IPS DF 6.9 (cell line): Measurements from ENCODE around the gene KIAA0232.
"Not testable (repeated sequence)": the region's sequence is repeated elsewhere in the genome, so short reads cannot be mapped to it uniquely, and the experiment has no call there.

ENCODE experiments used
- DNase-seq: peaks from one replicate; pipeline ENCODE4 v3.0.0-alpha.2; 2013; ENCODE audit warnings: low read depth, low spot score
- H3K27ac ChIP-seq: one replicate; pipeline ENCODE4 v1.5.1; 2013; ENCODE audit warnings: low read length, control low read depth
- H3K27me3 ChIP-seq: 2 replicates; pipeline ENCODE4 v1.6.1; 2013; ENCODE audit warnings: mild to moderate bottlenecking, low read length; ENCODE audit not compliant: control insufficient read depth, insufficient read depth
- H3K36me3 ChIP-seq: 2 replicates; pipeline ENCODE4 v1.6.1; 2013; ENCODE audit warnings: low read length; ENCODE audit not compliant: control insufficient read depth, insufficient read depth
- H3K4me1 ChIP-seq: 2 replicates; pipeline ENCODE4 v1.6.1; 2013; ENCODE audit warnings: low read length; ENCODE audit not compliant: control insufficient read depth, insufficient read depth
- H3K4me3 ChIP-seq: 2 replicates; pipeline ENCODE4 v1.5.1; 2013; ENCODE audit warnings: mild to moderate bottlenecking, low read length
- H3K9me3 ChIP-seq: 2 replicates; pipeline ENCODE4 v1.6.1; 2013; ENCODE audit warnings: low read length, inconsistent platforms; ENCODE audit not compliant: control insufficient read depth, insufficient read depth
- WGBS: extraction: QIAGEN DNeasy Blood & Tissue Kit; methylation state at CpG from one replicate; pipeline ENCODE4 v1.1.7; 2013; ENCODE audit warnings: mixed read lengths, missing lambda C conversion rate; ENCODE audit not compliant: insufficient read length, insufficient coverage; 5-methylcytosine and 5-hydroxymethylcytosine counted together

KIAA0232 gene

DNA sequence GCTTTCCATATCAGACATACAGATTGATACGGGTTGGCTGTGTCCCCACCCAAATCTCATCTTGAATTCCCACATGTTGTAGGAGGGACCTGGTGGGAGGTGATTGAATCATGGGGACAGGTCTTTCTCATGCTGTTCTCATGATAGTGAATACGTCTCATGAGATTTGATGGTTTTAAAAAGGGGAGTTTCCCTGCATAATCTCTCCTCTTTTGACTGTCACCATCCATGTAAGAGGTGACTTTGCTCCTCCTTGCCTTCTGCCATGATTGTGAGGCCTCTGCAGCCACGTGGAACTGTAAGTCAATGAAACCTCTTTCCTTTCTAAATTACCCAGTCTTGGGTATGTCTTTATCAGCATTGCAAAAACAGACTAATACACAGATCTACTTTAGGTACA is 9.3 kb downstream of the KIAA0232 start:
- DNase-seq, H3K27me3 ChIP-seq, H3K4me3 ChIP-seq, H3K9me3 ChIP-seq, H3K36me3 ChIP-seq, H3K27ac ChIP-seq, H3K4me1 ChIP-seq: not testable (repeated sequence)
- no CpG with 5 or more reads among the region's 3 CpGs for WGBS

DNA sequence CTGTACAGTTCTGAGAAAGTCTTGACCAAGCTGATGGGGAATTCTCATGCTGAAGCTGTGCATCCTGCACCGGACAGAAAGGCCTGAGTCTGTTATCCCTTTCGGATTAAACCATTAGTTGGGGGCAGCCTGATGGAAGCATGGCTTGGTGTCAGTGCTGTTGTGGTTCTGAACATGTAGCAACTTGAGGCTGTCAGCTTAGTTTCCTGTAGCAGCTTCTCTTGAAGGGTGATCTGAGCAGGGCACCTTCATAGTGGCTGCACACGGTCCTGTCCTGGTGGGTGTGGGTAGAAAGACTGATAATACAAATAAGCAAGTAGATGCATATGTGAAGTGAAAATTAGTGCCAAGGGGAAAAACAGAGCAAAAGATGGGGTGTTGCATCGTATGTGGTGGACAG is 11.7 kb downstream of the KIAA0232 start:
- WGBS = no CpG with 5 or more reads among the region's 4 CpGs
- Histone ChIP-seq H3K27ac (no peak overlapping the region), H3K4me1 (no peaks in the 10 kb centered on the region), H3K27me3 (no peaks in the 10 kb centered on the region), H3K36me3 (no peaks in the 10 kb centered on the region), H3K4me3 (no peak overlapping the region), H3K9me3 (no peaks in the 10 kb centered on the region)
- no peak for DNase-seq

DNA sequence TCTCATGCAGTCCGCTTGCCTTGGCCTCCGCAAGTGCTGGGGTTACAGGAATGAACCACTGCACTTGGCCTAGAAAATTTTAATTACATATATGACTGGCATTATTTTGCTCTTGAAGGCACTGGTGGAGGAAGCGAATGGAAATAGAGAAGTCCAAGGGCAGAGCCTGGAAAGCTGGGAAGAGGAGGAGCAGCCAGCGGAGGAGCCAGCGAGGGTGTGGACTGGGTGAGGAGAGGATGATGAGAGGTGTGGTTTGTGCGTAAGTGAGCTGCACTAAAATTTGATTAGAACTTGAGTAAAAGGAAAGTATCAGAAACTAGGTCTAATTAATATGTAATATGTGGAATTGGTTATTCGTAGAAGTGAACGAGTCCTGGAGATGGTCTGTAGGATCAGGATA is 13.3 kb downstream of the KIAA0232 start:
- no peak overlapping the region for H3K27ac ChIP-seq
- no peaks in the 10 kb centered on the region for H3K4me1 ChIP-seq
- no peaks in the 10 kb centered on the region for H3K9me3 ChIP-seq
- 100% methylated on average over 3 of the region's 8 CpGs for WGBS
- no peak for DNase-seq
- no peaks in the 10 kb centered on the region for H3K36me3 ChIP-seq
- no peak overlapping the region for H3K4me3 ChIP-seq
- H3K27me3 ChIP-seq = no peaks in the 10 kb centered on the region

DNA sequence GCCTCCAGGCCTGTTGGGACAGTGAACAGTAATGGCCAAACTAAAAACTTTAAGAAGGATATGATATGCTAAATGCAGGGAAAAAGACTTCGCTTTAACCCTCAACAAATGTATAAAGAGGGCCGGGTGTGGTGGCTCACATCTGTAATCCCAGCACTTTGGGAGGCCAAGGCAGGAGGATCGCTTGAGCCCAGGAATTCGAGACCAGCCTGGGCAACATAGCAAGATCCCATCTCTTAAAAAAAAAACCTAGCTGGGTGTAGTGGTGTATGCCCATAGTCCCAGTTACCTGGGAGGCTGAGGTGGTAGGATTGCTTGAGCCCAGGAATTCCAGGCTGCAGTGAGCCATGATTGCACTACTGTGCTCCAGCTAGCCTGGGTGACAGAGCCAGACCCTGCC is 14.8 kb downstream of the KIAA0232 start:
- H3K9me3 ChIP-seq, H3K4me1 ChIP-seq, H3K4me3 ChIP-seq, H3K36me3 ChIP-seq, H3K27ac ChIP-seq, DNase-seq, H3K27me3 ChIP-seq: not testable (repeated sequence)
- no CpG with 5 or more reads among the region's 4 CpGs for WGBS

DNA sequence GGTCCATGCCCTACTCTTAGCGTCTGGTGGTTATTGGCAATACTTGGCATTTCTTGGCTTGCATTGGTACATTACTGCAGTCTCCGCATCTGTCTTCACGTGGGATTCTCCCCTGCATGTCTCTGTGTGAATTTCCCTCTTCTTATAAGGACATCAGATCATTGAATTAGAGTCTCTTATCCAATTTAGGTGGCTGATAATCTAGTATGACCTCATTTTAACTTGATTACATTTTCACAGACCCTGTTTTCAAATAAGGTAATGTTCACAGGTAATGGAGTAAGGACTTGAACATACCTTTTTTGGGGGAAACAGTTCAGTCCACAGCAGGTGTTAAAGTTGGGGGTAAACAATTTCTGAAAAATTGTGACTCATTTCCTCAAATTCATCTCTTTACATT is 16.6 kb downstream of the KIAA0232 start:
- no CpG with 5 or more reads among the region's 3 CpGs for WGBS
- H3K4me1 ChIP-seq = no peaks in the 10 kb centered on the region
- no peaks in the 10 kb centered on the region for H3K9me3 ChIP-seq
- no peak for DNase-seq
- no peaks in the 10 kb centered on the region for H3K27me3 ChIP-seq
- no peaks in the 10 kb centered on the region for H3K36me3 ChIP-seq
- H3K4me3 ChIP-seq = no peak overlapping the region
- H3K27ac ChIP-seq = no peak overlapping the region

DNA sequence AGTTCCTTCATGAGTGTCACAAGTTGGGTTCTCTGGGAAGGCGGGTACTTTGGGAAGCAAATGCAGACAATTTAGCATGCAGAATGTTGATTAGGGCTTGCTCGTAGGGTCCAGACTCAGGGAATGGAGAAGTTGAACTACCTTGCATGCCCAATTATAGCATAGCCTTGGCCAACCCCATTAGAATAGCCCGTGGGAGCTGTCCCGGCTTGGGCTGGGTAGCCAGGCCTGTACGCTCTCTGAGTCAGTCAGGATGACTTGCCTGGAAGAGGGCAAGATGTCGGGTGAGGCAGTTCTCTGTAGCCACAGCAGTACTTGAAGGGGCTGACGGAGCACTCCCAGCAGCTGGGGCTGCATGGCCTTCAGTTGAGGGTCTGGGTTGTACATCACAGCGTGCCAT is 19.5 kb downstream of the KIAA0232 start:
- no peaks in the 10 kb centered on the region for H3K4me1 ChIP-seq
- H3K36me3 ChIP-seq = no peaks in the 10 kb centered on the region
- no peaks in the 10 kb centered on the region for H3K27me3 ChIP-seq
- no CpG with 5 or more reads among the region's 8 CpGs for WGBS
- no peak overlapping the region for H3K27ac ChIP-seq
- no peak for DNase-seq
- H3K9me3 ChIP-seq = no peaks in the 10 kb centered on the region
- H3K4me3 ChIP-seq = no peak overlapping the region

DNA sequence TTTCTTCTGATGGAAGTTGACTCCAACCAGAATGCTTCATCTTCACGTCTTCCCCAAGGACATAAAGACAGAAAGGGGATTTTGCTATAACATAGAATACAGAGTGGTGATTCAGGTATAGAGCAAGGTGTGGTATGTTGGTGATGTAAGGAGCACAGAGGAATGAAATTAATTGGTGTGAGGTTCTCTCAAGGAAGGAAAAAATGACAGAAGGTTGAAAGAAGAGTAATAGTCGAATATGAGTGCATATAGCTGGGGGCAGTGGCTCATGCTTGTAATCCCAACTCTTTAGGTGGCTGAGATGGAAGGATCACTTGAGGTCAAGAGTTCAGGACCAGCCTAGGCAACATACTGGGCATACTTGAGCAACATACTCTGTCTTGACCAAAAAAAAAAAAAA is 20.1 kb downstream of the KIAA0232 start:
- Histone ChIP-seq H3K27ac (no peak overlapping the region), H3K4me1 (no peaks in the 10 kb centered on the region), H3K4me3 (no peak overlapping the region), H3K9me3 (no peaks in the 10 kb centered on the region), H3K36me3 (no peaks in the 10 kb centered on the region), H3K27me3 (no peaks in the 10 kb centered on the region)
- DNase-seq = no peak
- WGBS = 100% methylated on average over 1 of the region's 2 CpGs

DNA sequence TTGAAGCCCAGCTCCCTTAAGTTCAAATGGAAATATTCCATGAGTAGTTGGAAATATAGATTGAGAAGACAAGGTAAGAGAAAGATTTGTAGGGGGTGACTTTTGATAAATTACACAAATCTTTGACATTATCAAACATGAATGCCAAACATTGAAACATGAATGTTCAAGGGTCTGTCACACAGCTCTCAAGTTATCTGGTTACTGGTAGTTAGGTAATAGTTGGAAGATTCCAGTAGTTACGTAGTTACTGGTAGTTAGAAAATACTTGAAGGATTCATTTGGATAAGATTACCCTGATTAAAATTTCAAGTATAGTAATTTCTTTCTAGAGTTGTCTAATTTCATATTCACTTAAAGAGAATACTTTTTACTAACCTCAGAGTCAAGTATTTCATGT is 20.7 kb downstream of the KIAA0232 start:
- no CpG with 5 or more reads among the region's 1 CpG for WGBS
- Histone ChIP-seq H3K36me3 (no peaks in the 10 kb centered on the region), H3K4me1 (no peaks in the 10 kb centered on the region), H3K9me3 (no peaks in the 10 kb centered on the region), H3K27me3 (no peaks in the 10 kb centered on the region), H3K4me3 (no peak overlapping the region), H3K27ac (no peak overlapping the region)
- no peak for DNase-seq

DNA sequence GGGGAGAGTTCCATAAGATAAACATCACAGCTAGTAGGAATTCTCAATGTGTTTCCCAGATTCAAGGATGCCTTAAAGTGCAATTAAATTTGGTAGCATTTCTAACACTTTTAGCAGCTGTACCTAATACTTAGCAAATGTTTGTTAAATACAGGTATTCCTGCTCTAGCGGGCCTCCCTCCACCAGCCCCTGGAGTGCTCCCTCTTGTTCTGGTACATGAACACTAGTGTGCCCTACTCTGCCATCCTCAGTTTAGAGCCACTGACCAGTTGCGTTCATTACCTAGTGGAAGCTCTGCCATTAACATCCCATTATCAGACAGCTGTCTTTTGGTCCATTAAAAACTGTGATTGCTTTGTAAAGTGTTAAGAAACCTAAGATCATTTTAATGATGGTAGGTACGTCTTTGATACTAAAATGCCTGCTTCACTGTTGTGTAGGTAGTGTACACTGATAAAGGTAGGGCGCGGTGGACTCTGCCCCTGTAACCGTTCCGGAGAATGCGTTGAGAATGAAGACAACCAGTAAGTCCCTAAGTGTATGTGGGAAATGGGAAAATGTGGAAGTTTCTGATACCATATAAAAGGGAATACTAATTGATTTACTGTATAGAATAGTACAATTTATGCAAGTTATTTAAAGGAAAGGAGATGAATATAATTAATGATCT is 21.7 kb downstream of the KIAA0232 start:
- no peaks in the 10 kb centered on the region for H3K27me3 ChIP-seq
- H3K27ac ChIP-seq = no peak overlapping the region
- DNase-seq = no peak
- WGBS = no CpG with 5 or more reads among the region's 8 CpGs
- H3K9me3 ChIP-seq = no peaks in the 10 kb centered on the region
- no peaks in the 10 kb centered on the region for H3K36me3 ChIP-seq
- no peaks in the 10 kb centered on the region for H3K4me1 ChIP-seq
- H3K4me3 ChIP-seq = no peak overlapping the region

DNA sequence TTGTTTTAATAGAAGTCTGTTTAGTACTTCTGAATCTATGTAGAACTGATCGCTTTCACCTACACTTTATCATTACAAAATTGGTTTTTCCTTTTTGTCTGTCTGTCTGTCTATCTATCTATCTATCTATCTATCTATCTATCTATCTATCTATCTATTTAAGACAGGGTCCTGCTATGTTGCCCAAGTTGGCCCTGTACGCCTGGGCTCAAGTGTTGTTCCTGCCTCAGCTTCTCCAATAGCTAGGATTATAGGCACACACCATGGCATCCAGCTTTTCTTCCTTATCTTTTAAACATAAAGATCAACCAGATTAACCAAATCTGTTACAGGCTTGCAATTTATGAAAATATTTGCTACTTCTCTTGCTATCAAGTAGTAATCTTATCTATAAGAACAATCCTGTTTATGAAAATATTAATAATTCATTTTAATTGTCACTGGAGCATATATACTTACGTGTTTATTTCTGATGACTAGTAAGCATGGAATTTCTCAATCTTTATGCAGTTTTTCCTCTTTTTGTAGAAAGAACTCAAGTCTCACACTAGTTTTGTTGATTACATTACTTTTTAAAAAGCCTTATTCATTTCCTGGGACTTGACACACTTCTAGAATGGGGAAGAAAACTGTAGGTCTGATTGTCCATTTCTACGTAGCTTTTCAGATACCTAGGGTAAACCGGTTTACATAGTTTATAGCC is 24.5 kb downstream of the KIAA0232 start:
- no peak overlapping the region for H3K4me3 ChIP-seq
- WGBS = no CpG with 5 or more reads among the region's 5 CpGs
- H3K4me1 ChIP-seq = no peaks in the 10 kb centered on the region
- H3K36me3 ChIP-seq = no peaks in the 10 kb centered on the region
- H3K9me3 ChIP-seq = no peaks in the 10 kb centered on the region
- no peak for DNase-seq
- no peaks in the 10 kb centered on the region for H3K27me3 ChIP-seq
- H3K27ac ChIP-seq = no peak overlapping the region

DNA sequence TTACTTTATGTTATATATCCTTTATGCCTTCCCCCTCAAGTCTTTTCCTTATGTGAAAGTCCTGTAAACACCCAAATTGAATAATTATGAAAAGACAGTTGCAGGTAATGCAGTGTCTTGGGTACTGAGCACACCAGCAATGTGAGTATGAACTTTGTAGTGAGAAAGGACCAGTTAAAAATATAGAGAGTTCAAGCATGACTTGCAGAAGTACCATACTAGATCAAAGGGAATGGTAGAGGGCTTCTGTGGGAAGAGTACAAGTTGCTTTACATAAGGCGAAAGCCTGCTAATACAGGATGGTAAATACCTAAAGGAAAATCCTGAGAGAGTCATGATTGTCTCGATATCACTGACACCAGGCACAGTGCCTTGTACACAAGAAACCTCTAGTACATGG is 25.7 kb downstream of the KIAA0232 start:
- Histone ChIP-seq H3K4me3 (no peak overlapping the region), H3K9me3 (no peaks in the 10 kb centered on the region), H3K27me3 (no peaks in the 10 kb centered on the region), H3K27ac (no peak overlapping the region), H3K4me1 (no peaks in the 10 kb centered on the region), H3K36me3 (no peaks in the 10 kb centered on the region)
- DNase-seq = no peak
- WGBS = no CpG with 5 or more reads among the region's 2 CpGs
